Liver (tissue), 3 donors: ENCODE measurements around the gene AMBRA1.

Source experiments
- ATF3 ChIP-seq: IDR thresholded peaks from 2 replicates; pipeline ENCODE4 v1.6.1; 2016; ENCODE audit warnings: antibody characterized with exemption
- CTCF ChIP-seq: fragments of 150-350 bp; IDR thresholded peaks from 2 replicates; pipeline ENCODE4 v1.5.1; 2017; ENCODE audit warnings: improper control_type of control experiment, low read depth, low read length; ENCODE audit not compliant: missing input control
- GABPA ChIP-seq, 2 donors: IDR thresholded peaks in 1 of 2; conservative IDR thresholded peaks in 1 of 2; 2 replicates each; pipeline ENCODE4 v1.6.1; 2016; ENCODE audit warnings: antibody characterized with exemption in 2 of 2, mild to moderate bottlenecking in 1 of 2, moderate library complexity in 1 of 2
- REST ChIP-seq: IDR thresholded peaks from 2 replicates; pipeline ENCODE4 v1.6.1; 2016; ENCODE audit warnings: antibody characterized with exemption, mild to moderate bottlenecking
- TAF1 ChIP-seq: conservative IDR thresholded peaks from 2 replicates; pipeline ENCODE4 v1.6.1; 2016; ENCODE audit warnings: antibody characterized with exemption, mild to moderate bottlenecking
- YY1 ChIP-seq: IDR thresholded peaks from 2 replicates; pipeline ENCODE4 v1.6.1; 2016; ENCODE audit warnings: antibody characterized with exemption, mild to moderate bottlenecking
- ZBTB33 ChIP-seq: IDR thresholded peaks from 2 replicates; pipeline ENCODE4 v1.6.1; 2016; ENCODE audit warnings: antibody characterized with exemption
- donor health status: healthy.
- donor health status: healthy.

GRCh38 chr11:46386005-46386578, 207.7 kb downstream of the AMBRA1 start:
- TF ChIP-seq ATF3 = no peak
- no peak for TF ChIP-seq TAF1
- no peak for TF ChIP-seq CTCF
- no peak for TF ChIP-seq REST
- TF ChIP-seq GABPA (IDR thresholded peaks at IDR 0.05 in 1 of 2, conservative IDR thresholded peaks at IDR 0.05 in 1 of 2) = no peak
- no peak for TF ChIP-seq ZBTB33
- no peak for TF ChIP-seq YY1
